AG04450 (cell line): Measurements from ENCODE around the gene GPR183. TPM values are rescaled to one million over a fixed set of nuclear protein-coding genes. Genes with fewer than 3 reads are reported as not detected.

ENCODE experiments used
- CTCF ChIA-PET: fragments of 300-600, 350-600 bp; formaldehyde crosslinking; extraction: SDS; loops from one replicate; lab custom pipeline; 2022; ENCODE audit warnings: antibody characterized with exemption, inconsistent platforms; lab: Charles Lee
- POLR2A ChIA-PET: fragments of 350-600 bp; formaldehyde crosslinking; extraction: SDS; loops from one replicate; lab custom pipeline; 2021; ENCODE audit warnings: antibody characterized with exemption, inconsistent platforms; lab: Yijun Ruan, JAX
- DNase-seq: peaks from one replicate; pipeline ENCODE4 v3.0.0-alpha.2; 2011; ENCODE audit warnings: low read depth, low spot score
- H3K27ac ChIP-seq: one replicate; pipeline ENCODE4 v1.5.1; 2012; ENCODE audit warnings: low read depth, low read length, control low read depth
- H3K27me3 ChIP-seq: one replicate; pipeline ENCODE4 v1.6.0; 2012; ENCODE audit warnings: low read length; ENCODE audit not compliant: control insufficient read depth, insufficient read depth
- H3K4me3 ChIP-seq: 2 replicates; pipeline ENCODE4 v1.5.1; 2011; ENCODE audit warnings: mild to moderate bottlenecking, low read depth, low read length, control low read depth
- H3K9me3 ChIP-seq: 2 replicates; pipeline ENCODE4 v1.5.1; 2012; ENCODE audit warnings: low read length; ENCODE audit not compliant: control insufficient read depth, insufficient read depth
- CTCF ChIP-seq: IDR thresholded peaks from 2 replicates; pipeline ENCODE4 v1.5.1; 2011; ENCODE audit warnings: low read depth, low read length, control low read depth, inconsistent platforms
- polyA plus RNA-seq: library from polyadenylated mRNA; depleted of rRNA; stranded (reverse); fragments of >200 nt; gene quantifications from 2 replicates; pipeline ENCODE4 v1.2.3, GENCODE V29; 2011

Gene GPR183
- polyA plus RNA-seq, 1 experiment: 0.06 TPM

- Histone ChIP-seq H3K9me3 (no peaks in the 10 kb centered on the region), H3K27me3 (no peaks in the 10 kb centered on the region), H3K27ac (no peak overlapping the region), H3K4me3 (no peak overlapping the region)
- POLR2A ChIA-PET: no interaction called here
- no peak for TF ChIP-seq CTCF
- CTCF ChIA-PET: no interaction called here
- no peak for DNase-seq
These were observed 13.0 kb downstream of the GPR183 start for GRCh38 chr13:99294198-99294597.

GRCh38 chr13:99293178-99293577, 14.0 kb downstream of the GPR183 start:
- ChIA-PET CTCF (interaction anchor here (0.6 to 1.5 kb wide), 4 partner anchors 26 to 144 kb away, joined by 3 to 13 read pairs (median 4); no protein-coding TSS in a partner anchor), POLR2A (no interaction called here)
- H3K4me3 ChIP-seq: no peak overlapping the region
- H3K9me3 ChIP-seq: no peaks in the 10 kb centered on the region
- no peak overlapping the region for H3K27ac ChIP-seq
- H3K27me3 ChIP-seq: no peaks in the 10 kb centered on the region
- TF ChIP-seq CTCF: no peak
- no peak for DNase-seq

- no peak for DNase-seq
- Histone ChIP-seq H3K4me3 (no peak overlapping the region), H3K27ac (no peak overlapping the region), H3K27me3 (no peaks in the 10 kb centered on the region), H3K9me3 (no peaks in the 10 kb centered on the region)
- POLR2A ChIA-PET: no interaction called here
- CTCF ChIA-PET: interaction anchor here (1.0 to 1.1 kb wide), 3 partner anchors 21 to 146 kb away, joined by 3 read pairs; no protein-coding TSS in a partner anchor
- TF ChIP-seq CTCF: no peak
These were observed 16.3 kb downstream of the GPR183 start for GRCh38 chr13:99290894-99291293.

- TF ChIP-seq CTCF: no peak
- no peak for DNase-seq
- POLR2A ChIA-PET: no interaction called here
- CTCF ChIA-PET: interaction anchor here (2.7 kb wide), 1 partner anchor 20 kb away, joined by 10 read pairs; no protein-coding TSS in a partner anchor
- Histone ChIP-seq H3K27ac (no peak overlapping the region), H3K4me3 (no peak overlapping the region), H3K9me3 (no peaks in the 10 kb centered on the region), H3K27me3 (no peaks in the 10 kb centered on the region)
These were observed 17.4 kb downstream of the GPR183 start for GRCh38 chr13:99289674-99290337.

- CTCF ChIA-PET: interaction anchor here (1.2 to 2.7 kb wide), 2 partner anchors 19 to 23 kb away, joined by 6 to 10 read pairs; no protein-coding TSS in a partner anchor
- POLR2A ChIA-PET: no interaction called here
- Histone ChIP-seq H3K27ac (no peak overlapping the region), H3K27me3 (no peaks in the 10 kb centered on the region), H3K9me3 (no peaks in the 10 kb centered on the region), H3K4me3 (no peak overlapping the region)
- no peak for TF ChIP-seq CTCF
- DNase-seq: no peak
These were observed 17.9 kb downstream of the GPR183 start for GRCh38 chr13:99289271-99289670.
